Skin epidermis (tissue), 12 donors: ENCODE results near the gene NFE2.

Experiments
- H3K27ac ChIP-seq, 21 experiments: fragments of 200-600 bp; sonication (generic) in 11 of 21; one replicate each; pipeline ENCODE4 v1.5.0; 2020; ENCODE audit warnings: mild to moderate bottlenecking in 3 of 21, inconsistent platforms in 2 of 21, moderate library complexity in 2 of 21
- H3K4me3 ChIP-seq, 7 experiments: fragments of 200-600 bp; sonication (generic) in 2 of 7; one replicate each; pipeline ENCODE4 v1.5.0; 2020; ENCODE audit warnings: inconsistent platforms in 2 of 7, mild to moderate bottlenecking in 2 of 7, moderate library complexity in 1 of 7

NFE2 gene

DNA sequence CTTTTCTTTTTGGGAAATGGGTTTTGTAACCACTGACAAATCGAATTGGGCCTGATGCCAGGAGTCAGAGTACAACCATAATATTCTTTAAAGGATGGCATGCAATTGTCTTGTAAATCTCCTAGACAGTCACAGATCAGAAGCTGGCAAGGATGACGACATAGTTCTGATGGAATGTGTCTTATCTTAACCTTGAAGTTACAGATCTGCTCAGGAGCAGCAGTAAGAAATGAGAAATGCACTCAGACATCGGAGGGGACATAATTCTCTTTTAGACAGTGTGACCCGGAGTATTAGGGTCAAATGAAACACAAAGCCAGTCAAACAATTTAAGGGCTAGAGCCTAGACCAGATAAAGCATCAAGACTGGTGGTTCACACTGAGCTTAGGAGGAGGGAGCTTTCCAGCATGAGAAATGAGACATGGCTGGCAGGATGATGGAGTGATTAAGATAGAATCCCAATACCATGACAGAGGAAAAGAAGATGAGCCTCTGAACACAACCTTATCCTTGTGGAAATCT, 38.4 kb downstream of the NFE2 start:
- H3K27ac ChIP-seq = peak overlapping the region in 4 of 21 experiments; percentile 5 to 39 (median 32)
- no peak overlapping the region for H3K4me3 ChIP-seq

DNA sequence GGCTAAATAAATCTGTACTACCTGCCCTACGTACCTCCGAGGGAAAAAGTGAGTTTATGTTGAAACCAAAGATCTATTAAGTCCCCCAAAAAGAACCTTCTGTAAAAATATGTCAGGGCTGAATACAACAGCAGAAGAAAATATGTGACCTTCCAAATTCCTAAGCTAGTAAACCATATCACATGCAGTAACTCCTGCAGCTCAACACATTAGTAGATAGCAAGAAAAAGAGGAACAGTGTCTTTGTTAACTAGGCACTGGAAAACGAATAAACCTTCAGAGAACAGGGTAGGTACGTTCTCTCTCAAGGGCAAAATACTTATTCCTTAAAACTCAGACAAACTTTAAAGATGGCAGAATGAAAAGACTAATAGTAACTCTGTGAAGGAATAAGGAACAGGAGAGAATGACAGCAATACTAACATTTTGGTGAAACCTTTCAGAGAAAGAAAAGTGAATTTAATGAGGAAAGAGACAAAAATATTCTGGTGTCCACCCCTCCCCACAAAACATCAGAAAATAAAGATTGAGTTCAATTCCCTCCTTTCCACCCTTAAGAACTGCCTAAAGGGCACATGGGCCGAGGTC, 38.9 kb downstream of the NFE2 start:
- H3K4me3 ChIP-seq = no peak overlapping the region
- H3K27ac ChIP-seq = peak overlapping the region in 6 of 21 experiments; percentile 2 to 39 (median 10)

DNA sequence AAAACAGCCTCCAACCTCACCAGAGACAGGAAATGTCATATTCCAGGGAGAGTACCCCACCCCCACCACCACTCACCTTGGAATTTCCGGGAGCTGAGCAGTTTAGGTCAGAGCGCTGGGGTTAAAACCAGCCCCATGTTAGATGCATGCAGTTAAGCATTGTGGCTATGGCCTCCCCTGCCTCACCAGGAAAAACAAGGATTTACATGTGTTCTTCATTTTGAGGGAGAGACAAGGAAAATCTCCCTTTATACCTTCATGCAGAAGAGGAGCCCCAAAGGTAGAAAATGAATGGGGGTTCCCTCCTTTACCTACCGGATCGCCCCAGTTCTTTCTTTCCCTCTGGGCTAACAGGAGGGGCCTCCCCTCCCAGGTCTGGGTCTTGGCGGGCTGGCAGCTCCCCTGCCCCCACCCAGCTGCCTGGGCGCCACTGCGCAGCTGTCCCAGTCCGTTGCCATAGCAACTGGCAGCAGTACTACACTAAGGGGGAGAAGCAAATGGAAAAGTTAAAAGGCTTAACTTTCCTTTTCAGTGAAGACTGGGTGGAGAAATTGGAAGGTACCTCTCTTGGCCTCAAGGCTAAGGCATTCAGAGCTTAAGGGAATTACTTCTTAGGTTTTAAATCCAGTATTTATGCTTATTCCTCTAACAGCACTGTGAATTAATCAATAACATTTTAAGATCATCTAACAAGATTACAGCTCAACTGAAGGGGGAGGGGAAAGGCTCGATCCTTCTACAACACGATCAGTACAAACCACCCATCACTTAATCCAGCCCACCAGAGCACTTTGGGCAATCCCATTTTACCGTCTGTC, 41.4 kb downstream of the NFE2 start:
- Histone ChIP-seq H3K4me3 (peak overlapping the region; percentile 2 to 28 (median 20)), H3K27ac (peak overlapping the region in 19 of 21 experiments; percentile 9 to 71 (median 53))

DNA sequence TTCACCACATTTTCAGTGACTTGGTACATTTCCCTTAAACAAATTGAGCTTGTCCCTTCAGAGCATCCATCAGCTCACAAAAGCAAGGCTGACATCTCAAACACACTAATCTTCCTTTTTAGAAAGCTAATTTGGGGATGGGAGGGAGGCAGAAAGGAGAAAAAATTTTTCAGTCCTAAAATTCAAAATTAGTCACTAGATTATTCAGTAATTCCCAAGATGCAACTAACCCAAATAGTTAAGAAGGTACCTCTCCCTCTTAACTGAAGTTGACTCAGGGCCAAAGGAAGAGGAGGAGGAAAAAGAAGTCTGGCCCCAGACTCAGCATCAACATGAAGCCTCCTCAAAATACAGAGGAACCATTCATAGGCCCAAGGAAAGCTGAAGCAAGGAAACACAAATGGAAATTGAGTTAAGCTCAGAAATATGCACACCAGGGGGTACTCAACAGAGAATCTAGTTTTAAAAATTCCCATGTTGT, 42.6 kb downstream of the NFE2 start:
- no peak overlapping the region for H3K4me3 ChIP-seq
- peak overlapping the region in 10 of 21 experiments; percentile 3 to 71 (median 60) for H3K27ac ChIP-seq

DNA sequence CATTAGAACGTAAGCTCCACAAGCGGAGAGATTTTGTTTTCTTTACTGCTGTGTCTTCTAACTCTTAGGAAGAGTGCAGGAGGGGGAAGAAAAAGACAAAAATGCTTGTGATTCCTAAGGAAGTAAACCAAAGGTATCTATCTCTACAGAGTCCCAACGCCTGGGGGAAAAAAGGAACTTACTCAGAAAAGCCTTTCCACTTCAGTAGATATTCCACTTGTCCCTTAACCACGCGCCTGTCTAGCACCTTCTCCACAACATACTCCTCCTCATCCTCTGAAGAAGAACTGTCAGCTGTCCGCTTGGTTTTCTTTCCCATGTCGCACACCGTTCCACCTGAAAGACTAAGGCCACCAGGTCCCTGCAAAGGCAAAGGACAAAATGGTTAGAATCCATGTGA, 43.5 kb downstream of the NFE2 start:
- no peak overlapping the region for H3K4me3 ChIP-seq
- peak overlapping the region in 1 of 21 experiments; percentile 63 for H3K27ac ChIP-seq

DNA sequence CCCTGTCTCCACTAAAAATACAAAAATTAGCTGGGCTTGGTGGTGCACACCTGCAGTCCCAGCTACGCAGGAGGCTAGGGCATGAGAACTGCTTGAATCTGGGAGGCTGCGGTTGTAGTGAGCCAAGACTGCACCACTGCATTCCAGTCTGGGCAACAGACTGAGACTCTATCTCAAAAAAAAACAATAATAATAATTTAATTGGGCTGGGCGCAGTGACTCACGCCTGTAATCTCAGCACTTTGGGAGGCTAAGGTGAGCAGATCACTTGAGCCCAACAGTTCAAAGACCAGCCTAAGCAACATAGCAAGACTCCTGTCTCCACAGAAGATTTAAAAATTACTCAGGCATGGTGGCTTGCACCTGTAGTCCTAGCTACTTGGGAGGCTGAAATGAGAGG, 47.6 kb downstream of the NFE2 start:
- H3K27ac ChIP-seq = no peak overlapping the region
- H3K4me3 ChIP-seq = no peak overlapping the region

DNA sequence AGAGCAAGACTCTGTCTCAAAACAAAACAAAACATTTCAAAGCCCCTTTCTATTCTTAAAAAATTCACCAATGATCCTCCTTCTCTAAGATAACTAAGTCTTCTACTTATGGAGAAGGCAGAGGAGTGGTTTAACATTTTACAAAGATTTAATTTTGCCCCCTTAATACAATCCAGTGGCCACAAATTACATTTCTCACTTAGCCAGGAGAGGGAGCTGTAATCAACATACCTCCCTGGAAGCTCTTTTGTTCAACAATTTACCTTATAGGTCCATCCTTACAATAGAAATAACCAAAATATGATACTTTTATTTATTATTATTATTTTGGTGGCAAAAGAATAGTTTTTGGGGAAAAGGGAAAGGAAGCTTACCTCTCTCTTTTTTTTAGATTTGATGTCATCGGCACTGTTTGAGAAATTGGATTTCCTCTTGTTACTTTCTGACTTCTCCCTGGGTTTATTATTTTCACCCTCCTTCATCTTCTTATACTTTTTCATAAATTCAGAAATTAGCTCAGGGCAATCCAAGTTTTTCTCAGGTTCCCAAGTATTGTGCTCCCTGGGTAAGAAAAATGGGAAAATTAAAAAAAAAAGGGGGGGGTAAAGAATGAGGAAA, 49.0 kb downstream of the NFE2 start:
- H3K4me3 ChIP-seq = no peak overlapping the region
- no peak overlapping the region for H3K27ac ChIP-seq

DNA sequence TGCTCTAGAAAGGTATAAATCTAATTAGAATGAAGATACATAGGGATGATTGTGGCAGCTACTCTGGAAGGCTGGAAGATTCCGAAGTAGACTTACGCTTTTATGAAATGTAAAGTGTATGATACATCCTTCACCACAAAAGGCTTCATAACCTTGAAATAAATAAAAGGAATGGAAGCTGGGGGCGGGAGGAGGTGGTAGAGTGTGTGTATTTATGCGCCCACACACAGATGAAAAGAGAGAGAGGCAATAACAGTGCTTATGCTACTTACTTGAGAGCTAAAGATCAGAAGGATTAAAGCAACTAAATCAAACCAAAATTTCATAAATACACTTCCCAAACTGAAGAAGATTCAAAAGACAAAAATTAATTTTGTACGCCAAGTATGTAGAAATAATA, 51.3 kb downstream of the NFE2 start:
- Histone ChIP-seq H3K4me3 (no peak overlapping the region), H3K27ac (no peak overlapping the region)

DNA sequence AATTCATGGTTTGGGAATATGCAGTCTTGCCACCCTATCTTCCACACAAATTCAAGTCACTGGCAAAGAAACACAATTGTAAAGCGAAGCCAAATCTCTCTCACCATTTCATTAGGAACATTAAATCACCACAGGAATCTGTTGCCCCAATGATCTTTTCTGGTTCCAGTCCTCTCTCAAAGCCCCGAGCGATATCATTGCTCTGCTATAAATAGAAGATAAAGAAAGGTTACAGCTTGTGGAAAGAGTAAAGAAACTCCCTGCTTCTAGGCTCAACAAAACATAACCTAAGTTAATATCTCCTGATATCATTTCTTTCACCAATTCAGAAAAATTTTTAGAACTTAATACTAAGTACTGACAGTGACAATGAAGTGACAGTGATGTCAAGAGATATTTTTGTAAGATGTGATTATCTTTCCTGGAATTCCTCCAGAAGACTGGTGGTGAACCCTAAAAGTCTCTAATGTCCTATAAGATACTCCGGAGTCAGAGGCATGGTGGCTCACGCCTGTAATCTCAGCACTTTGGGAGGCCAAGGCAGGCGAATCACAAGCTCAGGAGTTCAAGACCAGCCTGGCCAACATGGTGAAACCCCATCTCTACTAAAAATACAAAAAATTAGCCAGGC, 54.7 kb downstream of the NFE2 start:
- H3K27ac ChIP-seq = no peak overlapping the region
- no peak overlapping the region for H3K4me3 ChIP-seq
